ENCODE measurements around the gene TADA2B. TPM values are rescaled to one million over a fixed set of nuclear protein-coding genes. Genes with fewer than 3 reads are reported as not detected.
A peak's percentile ranks its signal among the peaks of the same experiment; 100 is the strongest.
"Not testable (repeated sequence)": the region's sequence is repeated elsewhere in the genome, so short reads cannot be mapped to it uniquely, and the experiment has no call there.

The TADA2B gene
- polyA plus RNA-seq, 2 of the 4 experiments (the other 2 are of a cell fraction): 6.7 to 10.8 TPM

- TF ChIP-seq, protein P1, sequence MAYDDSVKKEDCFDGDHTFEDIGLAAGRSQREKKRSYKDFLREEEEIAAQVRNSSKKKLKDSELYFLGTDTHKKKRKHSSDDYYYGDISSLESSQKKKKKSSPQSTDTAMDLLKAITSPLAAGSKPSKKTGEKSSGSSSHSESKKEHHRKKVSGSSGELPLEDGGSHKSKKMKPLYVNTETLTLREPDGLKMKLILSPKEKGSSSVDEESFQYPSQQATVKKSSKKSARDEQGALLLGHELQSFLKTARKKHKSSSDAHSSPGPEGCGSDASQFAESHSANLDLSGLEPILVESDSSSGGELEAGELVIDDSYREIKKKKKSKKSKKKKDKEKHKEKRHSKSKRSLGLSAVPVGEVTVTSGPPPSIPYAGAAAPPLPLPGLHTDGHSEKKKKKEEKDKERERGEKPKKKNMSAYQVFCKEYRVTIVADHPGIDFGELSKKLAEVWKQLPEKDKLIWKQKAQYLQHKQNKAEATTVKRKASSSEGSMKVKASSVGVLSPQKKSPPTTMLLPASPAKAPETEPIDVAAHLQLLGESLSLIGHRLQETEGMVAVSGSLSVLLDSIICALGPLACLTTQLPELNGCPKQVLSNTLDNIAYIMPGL (CRISPR knock-in tag; IDR thresholded peaks at IDR 0.05; ENCODE audit: borderline replicate concordance): no peak
These were observed 40.7 kb downstream of the TADA2B start (continued) for GRCh38 chr4:7083597-7084563.

- H3K9me3 ChIP-seq; H3K4me1 ChIP-seq; DNase-seq (ENCODE audit: low read depth in 1 of 2, low spot score in 1 of 2); FAIRE-seq; POLR2A ChIA-PET: not testable (repeated sequence)
- Histone ChIP-seq H3K4me2 (peak overlapping the region; percentile 90), H3K4me3 (peak overlapping the region; percentile 38; the same call in 2 of the 3 replicates), H3K27ac (peak overlapping the region; percentile 59 to 67)
- 21% methylated on average over 9 of the region's 9 CpGs for WGBS (ENCODE audit: missing lambda C conversion rate)
- CTCF ChIA-PET: interaction anchor here (0.6 to 9.9 kb wide), 4 partner anchors 15 to 945 kb away, joined by 3 to 69 read pairs (median 29); partner anchors contain the start of gene GRPEL1
- peak in 1 of 2 experiments; percentile 42; a peak in 1 of 6 replicates for ATAC-seq
These were observed 41.4 kb downstream of the TADA2B start for GRCh38 chr4:7084564-7084961.

DNA sequence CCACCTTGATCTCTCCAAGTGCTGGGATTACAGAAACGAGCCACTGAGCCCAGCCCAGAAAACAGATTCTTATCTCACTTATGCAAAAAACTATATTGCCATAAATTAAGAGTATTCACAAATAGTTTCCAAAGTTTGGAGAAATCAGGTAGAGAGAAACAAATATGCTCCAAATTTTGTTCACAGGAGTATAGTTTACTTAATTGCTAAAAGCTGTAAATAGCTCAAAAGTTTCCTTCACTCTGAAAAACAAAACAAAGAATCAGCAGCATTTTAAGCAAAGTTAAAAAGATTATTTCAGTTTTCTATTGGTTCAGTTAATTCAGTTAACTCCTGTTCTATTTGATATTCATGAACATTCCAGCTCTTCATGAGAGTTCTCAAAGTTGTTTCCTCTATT, 43.2 kb downstream of the TADA2B start:
- CTCF ChIA-PET: interaction anchor here (6.2 to 9.9 kb wide), 2 partner anchors 15 to 16 kb away, joined by 40 to 69 read pairs; partner anchors contain the start of gene GRPEL1
- 39% methylated on average over 1 of the region's 1 CpG for WGBS (ENCODE audit: missing lambda C conversion rate)

DNA sequence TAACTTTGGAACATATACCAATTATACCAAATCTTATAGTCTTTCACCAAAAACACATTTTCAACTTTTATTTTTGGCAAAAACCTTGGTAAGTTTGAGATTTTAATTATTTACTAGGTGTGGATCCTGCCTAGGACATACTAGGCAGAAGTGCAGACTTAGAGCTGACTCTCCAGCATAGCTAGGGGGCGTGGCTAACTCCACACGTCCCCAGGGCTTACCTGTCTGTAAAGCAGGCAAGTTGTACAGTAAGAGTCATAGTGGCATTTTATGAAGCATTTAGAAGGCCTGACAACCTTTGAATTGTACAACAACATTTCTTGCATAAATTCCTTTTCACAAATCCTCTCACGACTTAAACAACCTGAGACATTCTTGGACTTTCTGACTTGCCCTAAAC, 43.9 kb downstream of the TADA2B start:
- H3K4me2 ChIP-seq: no peak overlapping the region
- 38% methylated on average over 3 of the region's 3 CpGs for WGBS (ENCODE audit: missing lambda C conversion rate)
- ChIA-PET CTCF (interaction anchor here (6.2 to 9.9 kb wide), 2 partner anchors 15 to 17 kb away, joined by 40 to 69 read pairs; partner anchors contain the start of gene GRPEL1), POLR2A (no interaction called here)
- FAIRE-seq (no peak), DNase-seq (ENCODE audit: low read depth in 1 of 2, low spot score in 1 of 2) (no peak), ATAC-seq (no peak)
- H3K9me3 ChIP-seq: no peaks in the 10 kb centered on the region
- no peak overlapping the region for H3K27ac ChIP-seq
- no peak overlapping the region for H3K4me3 ChIP-seq
- no peaks in the 10 kb centered on the region for H3K4me1 ChIP-seq
- TF ChIP-seq CHD2 (IDR thresholded peaks at IDR 0.05; ENCODE audit: low read length, partially characterized antibody) (no peak), RFX5 (IDR thresholded peaks at IDR 0.05) (no peak), ZNF302 (CRISPR knock-in tag; IDR thresholded peaks at IDR 0.05) (no peak), CEBPB (IDR thresholded peaks at IDR 0.05) (no peak), HOXB5 (CRISPR knock-in tag; IDR thresholded peaks at IDR 0.05) (no peak), EP300 (IDR thresholded peaks at IDR 0.05) (no peak), REST (IDR thresholded peaks at IDR 0.05) (no peak), ZSCAN20 (CRISPR knock-in tag; IDR thresholded peaks at IDR 0.05) (no peak), CBX2 (IDR thresholded peaks at IDR 0.05; ENCODE audit: borderline replicate concordance, low read depth) (no peak), PBX3 (IDR thresholded peaks at IDR 0.05) (no peak)

More for the DNA sequence above, 43.2 kb downstream of the TADA2B start:
- H3K9me3 ChIP-seq: no peaks in the 10 kb centered on the region
- DNase-seq (ENCODE audit: low read depth in 1 of 2, low spot score in 1 of 2): no peak
- TF ChIP-seq, protein P2, sequence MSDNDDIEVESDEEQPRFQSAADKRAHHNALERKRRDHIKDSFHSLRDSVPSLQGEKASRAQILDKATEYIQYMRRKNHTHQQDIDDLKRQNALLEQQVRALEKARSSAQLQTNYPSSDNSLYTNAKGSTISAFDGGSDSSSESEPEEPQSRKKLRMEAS (IDR thresholded peaks at IDR 0.05): no peak
- TF ChIP-seq, protein P3, sequence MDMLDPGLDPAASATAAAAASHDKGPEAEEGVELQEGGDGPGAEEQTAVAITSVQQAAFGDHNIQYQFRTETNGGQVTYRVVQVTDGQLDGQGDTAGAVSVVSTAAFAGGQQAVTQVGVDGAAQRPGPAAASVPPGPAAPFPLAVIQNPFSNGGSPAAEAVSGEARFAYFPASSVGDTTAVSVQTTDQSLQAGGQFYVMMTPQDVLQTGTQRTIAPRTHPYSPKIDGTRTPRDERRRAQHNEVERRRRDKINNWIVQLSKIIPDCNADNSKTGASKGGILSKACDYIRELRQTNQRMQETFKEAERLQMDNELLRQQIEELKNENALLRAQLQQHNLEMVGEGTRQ (IDR thresholded peaks at IDR 0.05): no peak
- TF ChIP-seq FOSB (CRISPR knock-in tag; IDR thresholded peaks at IDR 0.05): no peak
- TF ChIP-seq POLR2A (IDR thresholded peaks at IDR 0.05; ENCODE audit: low read length): no peak
- no peak for TF ChIP-seq POLR2AphosphoS2 (conservative IDR thresholded peaks at IDR 0.05; ENCODE audit: low read length)
- no peak for TF ChIP-seq RAD21 (conservative IDR thresholded peaks at IDR 0.05 in 1 of 2, IDR thresholded peaks at IDR 0.05 in 1 of 2)
- no peak for TF ChIP-seq EP300 (IDR thresholded peaks at IDR 0.05)
- no peak for TF ChIP-seq JUNB (IDR thresholded peaks at IDR 0.05)
- TF ChIP-seq, protein P1 (CRISPR knock-in tag; IDR thresholded peaks at IDR 0.05; ENCODE audit: borderline replicate concordance): no peak
- no peak for TF ChIP-seq KDM1A (IDR thresholded peaks at IDR 0.05; ENCODE audit: low read depth)
- no peak for TF ChIP-seq MYC (IDR thresholded peaks at IDR 0.05; ENCODE audit: borderline replicate concordance, low read length)
- no peak for TF ChIP-seq ZNF302 (CRISPR knock-in tag; IDR thresholded peaks at IDR 0.05)
- no peak for TF ChIP-seq RFX5 (IDR thresholded peaks at IDR 0.05)
- TF ChIP-seq RNF2 (IDR thresholded peaks at IDR 0.05; ENCODE audit: borderline replicate concordance, low read depth): no peak
- no peak overlapping the region for H3K27ac ChIP-seq
- ATAC-seq: no peak
- no peak overlapping the region for H3K4me2 ChIP-seq
- POLR2A ChIA-PET: no interaction called here
- no peak for FAIRE-seq
- no peak overlapping the region for H3K4me3 ChIP-seq
- no peaks in the 10 kb centered on the region for H3K4me1 ChIP-seq

All from A549 (cell line).